ENCODE results near the gene CDH1.

Gene CDH1

DNA sequence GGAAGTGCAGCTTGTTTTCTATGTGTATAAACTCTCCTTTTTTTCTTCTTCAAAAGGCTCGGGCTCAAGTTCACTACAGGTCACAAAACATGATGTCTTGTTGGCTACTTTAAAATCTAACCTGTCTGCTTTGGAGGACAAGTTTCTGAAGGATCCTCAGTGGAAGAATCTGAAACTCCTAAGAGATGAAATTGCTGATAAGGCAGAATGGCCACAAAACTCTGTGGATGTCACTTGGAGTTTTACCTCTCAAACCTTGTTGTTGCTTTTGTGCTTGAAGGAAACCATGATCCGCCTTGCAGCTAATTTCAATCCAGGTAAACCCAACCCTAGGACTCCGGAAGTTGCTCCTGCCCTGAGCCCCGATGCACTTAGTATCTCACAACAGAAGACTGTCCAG lies 122.7 kb downstream of the CDH1 start:
- no peak for DNase-seq

DNA sequence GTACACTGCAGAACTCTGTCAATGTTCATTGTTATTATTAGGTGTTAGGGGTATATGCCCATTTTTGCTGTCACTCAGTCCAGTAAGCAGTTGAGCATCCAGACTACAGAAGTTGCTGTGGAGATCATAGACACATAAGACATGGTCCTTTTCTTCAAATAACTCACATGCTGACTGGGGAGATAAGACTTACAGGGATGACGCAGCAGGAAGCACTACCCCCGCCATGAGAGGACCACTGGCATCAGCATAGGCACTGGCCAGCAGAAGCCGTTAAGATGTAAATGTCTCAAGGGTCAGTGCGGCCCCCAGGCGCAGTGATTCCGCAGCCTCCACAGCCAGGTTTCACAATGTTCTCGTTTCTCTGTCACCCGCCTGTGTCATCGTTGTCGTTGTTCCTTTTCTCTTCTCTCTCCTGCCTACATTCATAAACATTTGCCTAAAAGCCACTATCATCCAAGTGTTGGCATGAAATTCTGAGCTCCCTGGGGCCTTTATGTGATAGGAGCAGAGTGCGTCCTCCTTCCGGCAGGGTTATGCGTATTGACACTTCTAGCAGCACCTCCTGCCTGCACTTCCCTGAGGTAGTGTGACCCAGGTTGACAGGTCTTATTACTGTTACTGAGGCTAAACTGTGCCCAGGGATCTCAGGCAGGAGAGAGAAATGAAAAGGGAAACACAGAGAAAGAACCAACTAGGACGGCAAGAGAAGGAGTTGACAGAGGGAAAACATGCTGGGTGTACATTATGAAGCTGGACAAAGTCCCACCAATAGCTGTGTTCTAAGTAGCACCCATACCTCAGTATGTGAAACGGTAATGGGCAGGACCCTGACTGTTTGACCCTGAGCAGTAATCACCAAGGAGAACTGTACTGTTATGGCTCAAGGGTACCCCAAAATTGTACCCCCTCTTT lies 124.1 kb downstream of the CDH1 start:
- no peak for DNase-seq

DNA sequence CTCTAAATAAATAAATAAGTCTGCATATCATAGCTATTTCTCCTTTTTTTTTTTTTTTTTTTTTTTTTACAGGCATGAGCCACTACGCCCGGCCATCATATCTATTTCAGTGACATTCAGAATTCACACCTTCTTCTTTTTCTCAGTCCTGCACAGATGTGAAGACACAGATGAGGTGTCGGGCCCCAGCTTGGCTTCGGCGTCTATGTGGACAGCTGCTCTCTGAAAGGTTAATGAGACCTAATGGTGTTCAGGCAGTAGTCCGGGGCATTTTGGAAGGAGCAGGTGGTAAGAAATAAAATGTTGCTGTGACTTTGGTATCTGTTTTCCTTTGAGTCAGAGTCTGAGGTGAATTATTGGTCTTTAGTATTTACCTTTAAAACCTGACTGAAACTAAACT lies 129.8 kb downstream of the CDH1 start:
- peak; percentile 66 for DNase-seq

DNA sequence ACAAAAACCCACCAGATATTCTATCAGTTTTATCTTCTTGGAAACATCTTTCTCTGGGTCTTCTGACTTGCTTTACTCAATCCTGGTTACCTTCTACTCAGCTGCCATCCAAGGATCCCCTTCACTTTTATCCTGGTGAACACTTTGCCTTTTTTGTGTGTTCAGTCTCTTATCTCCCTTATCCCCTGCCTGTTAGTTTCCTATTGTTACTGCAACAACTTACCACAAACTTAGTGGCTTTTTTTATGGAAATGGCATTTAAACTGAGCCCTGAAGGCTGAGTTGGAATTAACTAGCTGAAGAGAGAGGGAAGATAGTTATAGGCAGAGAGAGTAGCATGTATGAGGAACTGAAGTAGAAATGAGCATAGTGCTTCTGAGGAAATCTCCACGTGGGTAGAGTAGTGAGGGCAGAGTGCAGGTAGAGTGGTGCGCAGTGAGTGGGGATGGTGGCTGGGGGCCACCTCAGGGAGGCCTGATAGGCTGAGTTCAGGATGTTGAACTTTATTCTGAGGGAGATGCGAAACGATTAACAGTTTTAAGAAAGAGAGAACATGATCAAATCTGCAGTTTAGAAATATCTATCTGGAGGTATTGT lies 132.5 kb downstream of the CDH1 start:
- DNase-seq = no peak

DNA sequence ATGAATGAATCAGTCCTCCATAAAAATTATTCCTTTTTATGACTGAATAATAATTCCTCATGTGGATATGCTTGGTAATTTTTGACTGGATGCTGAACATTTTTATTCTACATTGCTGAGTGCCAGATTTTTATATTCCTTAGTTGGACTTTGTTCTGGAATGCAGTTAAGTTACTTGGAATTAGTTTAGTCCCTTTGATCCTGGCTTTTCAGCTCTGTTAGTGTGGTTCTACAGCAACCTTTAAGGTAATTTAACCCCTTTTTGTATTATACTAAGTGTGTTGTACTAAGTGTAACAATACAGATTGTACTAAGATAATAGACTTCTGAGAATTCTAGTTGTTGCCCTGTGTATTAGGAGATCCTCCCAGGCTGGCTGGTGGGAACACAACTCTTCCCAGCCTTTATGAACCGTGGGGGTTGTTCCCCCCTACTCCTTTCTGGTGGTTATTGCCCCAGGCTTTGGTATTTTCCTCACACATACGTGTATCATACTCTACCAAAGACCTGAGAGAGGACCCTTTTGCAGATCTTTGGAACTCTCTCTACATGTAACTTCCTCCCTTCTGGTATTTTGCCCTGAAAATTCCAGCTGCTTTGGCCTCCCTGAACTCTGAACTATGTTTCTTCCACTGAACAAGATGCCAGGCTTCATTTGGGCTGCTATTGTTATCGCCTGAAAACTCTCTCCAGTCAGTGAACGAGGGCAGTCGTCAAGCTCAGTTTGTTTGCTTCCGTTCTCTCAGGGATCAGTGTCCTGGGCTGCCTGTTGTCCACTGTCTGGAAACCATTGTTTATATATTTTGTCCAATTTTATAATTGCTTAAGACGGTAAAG lies 136.8 kb downstream of the CDH1 start:
- DNase-seq = no peak

DNA sequence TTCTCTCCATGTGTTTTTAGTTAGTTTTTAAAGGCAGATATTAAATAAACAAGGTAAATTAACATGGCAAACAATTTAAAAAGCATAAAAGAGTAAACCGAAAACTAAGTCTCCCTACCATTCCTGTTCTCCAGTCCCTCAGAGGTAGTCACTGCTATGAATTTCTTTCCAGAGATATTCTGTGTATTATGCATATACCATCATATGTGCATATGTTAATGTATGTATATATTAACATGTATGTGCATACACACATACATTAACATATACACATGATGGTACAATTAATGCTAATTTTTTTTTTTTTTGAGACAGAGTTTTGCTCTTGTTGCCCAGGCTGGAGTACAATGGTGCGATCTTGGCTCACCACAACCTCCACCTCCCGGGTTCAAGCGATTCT lies 138.8 kb downstream of the CDH1 start:
- DNase-seq = no peak

GRCh38 chr16:68883685-68884084 lies 146.6 kb downstream of the CDH1 start:
- no peak for DNase-seq

- no peak for DNase-seq
Observed at GRCh38 chr16:68884401-68884800, 147.3 kb downstream of the CDH1 start.

All from NCI-H2171 (cell line).